A673 (cell line): ENCODE data around the gene MMP2.

ENCODE experiments used
- CTCF ChIP-seq: fragments of 300-800, 200-600 bp; sonication (generic); conservative IDR thresholded peaks from 2 replicates; pipeline ENCODE4 v1.5.1; 2017; ENCODE audit warnings: low read depth, mild to moderate bottlenecking, antibody characterized with exemption, low read length, moderate library complexity, mixed read lengths
- EZH2 ChIP-seq: fragments of 200-600 bp; sonication (generic); IDR thresholded peaks from 2 replicates; pipeline ENCODE4 v1.6.1; 2017; ENCODE audit warnings: borderline replicate concordance, low read depth, mild to moderate bottlenecking, mixed read lengths, antibody characterized with exemption, low read length; ENCODE audit not compliant: poor library complexity, severe bottlenecking

- no peak for TF ChIP-seq CTCF
- no peak for TF ChIP-seq EZH2
Measured at GRCh38 chr16:55434000-55434399, 45.0 kb upstream of the MMP2 start.
